HCT116 (cell line): Measurements from ENCODE around the gene GARIN5B. TPM values are rescaled to one million over a fixed set of nuclear protein-coding genes. Genes with fewer than 3 reads are reported as not detected.
"Not testable (repeated sequence)": the region's sequence is repeated elsewhere in the genome, so short reads cannot be mapped to it uniquely, and the experiment has no call there.

Experiments used
- ATAC-seq: fragments of 200-7000 bp; cut with Tn5 transposase; 2 replicates; pipeline ENCODE4 v1.9.1; 2020; ENCODE audit warnings: mild to moderate bottlenecking, moderate library complexity
- BruUV-seq: library from RNA; stranded (reverse); fragments of 400-500 nt; replicated peaks from 2 replicates; lab custom pipeline; 2021; lab: Mats Ljungman, UMichigan
- CTCF ChIA-PET: fragments of 300-600 bp; sonication (Branson Sonifier 250); formaldehyde crosslinking; loops from one replicate; lab custom pipeline; 2021; ENCODE audit warnings: antibody characterized with exemption; lab: Charles Lee
- POLR2A ChIA-PET: fragments of 300-600, 350-600 bp; sonication (Branson Sonifier 250); formaldehyde crosslinking; loops from one replicate; lab custom pipeline; 2021; ENCODE audit warnings: antibody characterized with exemption; lab: Charles Lee
- RAD21 ChIA-PET, 2 experiments: fragments of 300-600 bp; sonication (Branson Sonifier 250); formaldehyde crosslinking; loops; one replicate each; lab custom pipeline; 2023; ENCODE audit warnings: low total read pairs in 2 of 2; ENCODE audit not compliant: uncharacterized antibody in 2 of 2, unreplicated experiment in 2 of 2, low non-redundant PET in 1 of 2; lab: Charles Lee
- DNase-seq: peaks from one replicate; pipeline ENCODE4 v3.0.0-alpha.2; 2010; ENCODE audit warnings: low read depth, low spot score
- H2AFZ ChIP-seq: fragments of 200-600 bp; shearing (Covaris generic), sonication (generic); 2 replicates; pipeline ENCODE4 v1.6.1; 2017; ENCODE audit warnings: low read depth, mixed run types, mixed read lengths, antibody characterized with exemption, low read length; ENCODE audit not compliant: poor library complexity, severe bottlenecking
- H3K27ac ChIP-seq: 2 replicates; pipeline ENCODE4 v1.5.1; 2012; ENCODE audit warnings: low read depth, low read length
- H3K27me3 ChIP-seq: fragments of 200-600 bp; sonication (generic); 2 replicates; pipeline ENCODE4 v1.6.1; 2016; ENCODE audit warnings: mixed run types, low read length, mixed read lengths; ENCODE audit not compliant: insufficient read depth
- H3K36me3 ChIP-seq, 2 experiments: fragments of 200-500 bp in 1 of 2; fragments of 200-600 bp in 1 of 2; sonication (Bioruptor generic) in 1 of 2; sonication (generic) in 1 of 2; 2 replicates each; pipeline versions ENCODE4 v1.5.1 to v1.6.1; 2014 to 2016; ENCODE audit warnings: low read length in 2 of 2, inconsistent platforms in 1 of 2, mixed read lengths in 1 of 2, mixed run types in 1 of 2; ENCODE audit not compliant: insufficient read depth in 2 of 2, control insufficient read depth in 1 of 2
- H3K4me1 ChIP-seq, 2 experiments: fragments of 200-600 bp in 1 of 2; sonication (generic) in 1 of 2; 2 replicates each; pipeline versions ENCODE4 v1.5.1 to v1.6.1; 2012 to 2017; ENCODE audit warnings: low read length in 2 of 2, inconsistent platforms in 1 of 2, mild to moderate bottlenecking in 1 of 2, mixed read lengths in 1 of 2, mixed run types in 1 of 2, moderate library complexity in 1 of 2; ENCODE audit not compliant: insufficient read depth in 2 of 2, control insufficient read depth in 1 of 2
- H3K4me2 ChIP-seq: fragments of 200-600 bp; sonication (generic); 2 replicates; pipeline ENCODE4 v1.6.1; 2017; ENCODE audit warnings: mixed run types, low read length, mixed read lengths
- H3K4me3 ChIP-seq, 2 experiments: fragments of 200-600 bp in 1 of 2; sonication (generic) in 1 of 2; replicated peaks in 1 of 2; 2 replicates each; pipeline ENCODE4 v1.5.1; 2011 to 2016; ENCODE audit warnings: low read length in 2 of 2, control low read depth in 1 of 2, low read depth in 1 of 2, mild to moderate bottlenecking in 1 of 2, mixed read lengths in 1 of 2, mixed run types in 1 of 2
- H3K79me2 ChIP-seq: fragments of 200-600 bp; sonication (generic); 2 replicates; pipeline ENCODE4 v1.6.1; 2017; ENCODE audit warnings: mild to moderate bottlenecking, mixed run types, low read length, moderate library complexity, mixed read lengths; ENCODE audit not compliant: insufficient read depth
- H3K9ac ChIP-seq: fragments of 200-600 bp; sonication (generic); 2 replicates; pipeline ENCODE4 v1.6.1; 2016; ENCODE audit warnings: low read length, mixed read lengths
- H3K9me2 ChIP-seq: fragments of 200-600 bp; sonication (generic), shearing (Covaris generic); 2 replicates; pipeline ENCODE4 v1.6.1; 2017; ENCODE audit warnings: mixed run types, mild to moderate bottlenecking, moderate library complexity; ENCODE audit not compliant: insufficient read depth
- H3K9me3 ChIP-seq, 2 experiments: fragments of 200-500 bp in 1 of 2; fragments of 200-600 bp in 1 of 2; sonication (Bioruptor generic) in 1 of 2; sonication (generic) in 1 of 2; 2 replicates each; pipeline ENCODE4 v1.6.1; 2014 to 2017; ENCODE audit warnings: low read length in 2 of 2, mixed read lengths in 2 of 2, inconsistent platforms in 1 of 2, low read depth in 1 of 2, mild to moderate bottlenecking in 1 of 2, mixed run types in 1 of 2, moderate library complexity in 1 of 2; ENCODE audit not compliant: control insufficient read depth in 1 of 2, insufficient read depth in 1 of 2
- H4K20me1 ChIP-seq: fragments of 200-600 bp; sonication (generic), shearing (Covaris generic); 2 replicates; pipeline ENCODE4 v1.6.1; 2017; ENCODE audit warnings: mixed run types, mild to moderate bottlenecking, moderate library complexity; ENCODE audit not compliant: insufficient read depth
- CEBPB ChIP-seq: IDR thresholded peaks from 2 replicates; pipeline ENCODE4 v1.6.1; 2012; ENCODE audit warnings: low read depth
- EGR1 ChIP-seq: IDR thresholded peaks from 2 replicates; pipeline ENCODE4 v1.6.1; 2012; ENCODE audit warnings: low read depth
- EZH2phosphoT487 ChIP-seq: fragments of 200-600 bp; IDR thresholded peaks from 2 replicates; pipeline ENCODE4 v1.6.1; 2018; ENCODE audit warnings: antibody characterized with exemption, borderline replicate concordance
- FOSL1 ChIP-seq: IDR thresholded peaks from 2 replicates; pipeline ENCODE4 v1.6.1; 2012; ENCODE audit warnings: low read depth
- POLR2A ChIP-seq: IDR thresholded peaks from 2 replicates; pipeline ENCODE4 v1.7.0; 2011; ENCODE audit warnings: borderline replicate concordance; ENCODE audit not compliant: insufficient read depth, insufficient read length; ENCODE audit errors: extremely low read depth
- POLR2AphosphoS5 ChIP-seq: IDR thresholded peaks from 2 replicates; pipeline ENCODE4 v1.6.1; 2011; ENCODE audit warnings: mild to moderate bottlenecking, low read depth, low read length, moderate library complexity
- RAD21 ChIP-seq: IDR thresholded peaks from 2 replicates; pipeline ENCODE4 v1.6.1; 2012; ENCODE audit warnings: low read depth, mild to moderate bottlenecking
- SRF ChIP-seq: IDR thresholded peaks from 2 replicates; pipeline ENCODE4 v1.6.1; 2012; ENCODE audit warnings: low read depth
- YY1 ChIP-seq: IDR thresholded peaks from 2 replicates; pipeline ENCODE4 v1.6.1; 2011; ENCODE audit warnings: low read length, low read depth, moderate library complexity, mild to moderate bottlenecking; ENCODE audit not compliant: insufficient replicate concordance; ENCODE audit errors: extremely low read depth
- ZFX ChIP-seq: fragments of 450-650 bp; IDR thresholded peaks from 2 replicates; pipeline ENCODE4 v1.6.1; 2017
- ZNF274 ChIP-seq: fragments of 200-500 bp; sonication (Bioruptor generic); IDR thresholded peaks from 2 replicates; pipeline ENCODE4 v1.6.1; 2014; ENCODE audit warnings: mild to moderate bottlenecking, low read depth, low read length, inconsistent platforms
- intact Hi-C: fragments of 100-400 bp; cut with micrococcal nuclease; formaldehyde crosslinking; loops from 2 replicates; pipeline ENCODE4 v1.10.0; 2022
- total RNA-seq: library from RNA; stranded (reverse); gene quantifications from one replicate; pipeline ENCODE4 v1.2.1, GENCODE V29; 2021; ENCODE audit not compliant: unreplicated experiment
- TF ChIP-seq, protein P1 (sequence below): IDR thresholded peaks from 2 replicates; pipeline ENCODE4 v1.6.1; 2011; ENCODE audit warnings: mild to moderate bottlenecking, low read length, moderate library complexity; ENCODE audit not compliant: insufficient replicate concordance; ENCODE audit errors: extremely low read depth

GARIN5B gene
- total RNA-seq, 1 experiment from 2014 or later: not detected

DNA sequence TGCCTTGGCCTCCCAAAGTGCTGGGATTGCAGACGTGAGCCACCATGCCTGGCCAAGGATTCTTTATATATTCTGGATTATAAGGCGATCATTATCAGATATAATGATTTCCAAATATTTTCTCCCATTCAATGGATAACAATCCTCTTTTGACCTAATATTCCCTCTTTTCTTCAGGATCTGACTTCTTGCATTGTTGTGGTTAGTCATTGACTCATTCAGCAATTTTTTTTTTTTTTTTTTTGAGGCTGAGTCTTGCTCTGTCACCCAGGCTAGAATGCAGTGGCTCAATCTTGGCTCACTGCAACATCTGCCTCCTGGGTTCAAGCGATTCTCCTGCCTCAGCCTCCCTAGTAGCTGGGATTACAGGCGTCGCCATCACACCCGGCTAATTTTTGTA is 33.3 kb downstream of the GARIN5B start:
- RAD21 ChIA-PET, POLR2A ChIA-PET, BruUV-seq, H3K36me3 ChIP-seq, H3K27ac ChIP-seq, intact Hi-C loops, H3K27me3 ChIP-seq, H3K4me3 ChIP-seq, H4K20me1 ChIP-seq, H3K79me2 ChIP-seq, H3K9me3 ChIP-seq, H3K9me2 ChIP-seq, H2AFZ ChIP-seq, H3K9ac ChIP-seq, DNase-seq: not testable (repeated sequence)
- peak; percentile 39; the same call in 1 of the 2 replicates for TF ChIP-seq FOSL1
- peak; percentile 28; the same call in 1 of the 2 replicates for ATAC-seq
- Histone ChIP-seq H3K4me1 (peaks cover 5 to 28% of the 10 kb centered on the region in 2 experiments; a peak in 3 of 4 replicates), H3K4me2 (peak overlapping the region; percentile 25; the same call in 1 of the 2 replicates)
- CTCF ChIA-PET: interaction anchor here (1.3 kb wide), 1 partner anchor 10 kb away, joined by 3 read pairs; no protein-coding TSS in a partner anchor

DNA sequence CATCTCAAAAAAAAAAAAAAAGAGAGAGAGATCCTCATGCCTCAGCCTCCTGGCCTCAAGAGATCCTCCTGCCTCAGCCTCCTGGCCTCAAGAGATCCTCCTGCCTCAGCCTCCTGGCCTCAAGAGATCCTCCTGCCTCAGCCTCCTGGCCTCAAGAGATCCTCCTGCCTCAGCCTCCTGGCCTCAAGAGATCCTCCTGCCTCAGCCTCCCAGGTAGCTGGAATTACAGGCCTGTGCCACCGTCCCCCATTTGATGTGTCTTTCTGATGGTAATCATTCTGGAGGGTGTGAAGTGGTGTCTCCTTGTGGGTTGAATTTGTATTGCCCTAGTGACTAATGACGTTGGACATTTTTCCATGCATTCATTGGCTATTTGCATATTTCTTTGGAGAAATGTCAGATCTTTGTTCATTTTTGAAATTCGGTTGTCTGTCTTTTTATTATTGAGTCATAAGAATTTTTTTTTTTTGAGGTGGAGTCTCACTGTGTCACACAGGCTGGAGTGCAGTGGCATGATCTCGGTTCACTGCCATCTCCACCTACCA is 34.2 kb downstream of the GARIN5B start:
- intact Hi-C loops, DNase-seq, POLR2A ChIA-PET, H3K79me2 ChIP-seq, H3K27me3 ChIP-seq, H3K27ac ChIP-seq, H2AFZ ChIP-seq, H3K4me2 ChIP-seq, H3K9me3 ChIP-seq, BruUV-seq, H3K9me2 ChIP-seq, H4K20me1 ChIP-seq, H3K9ac ChIP-seq, H3K4me3 ChIP-seq, H3K36me3 ChIP-seq, RAD21 ChIA-PET: not testable (repeated sequence)
- CTCF ChIA-PET: interaction anchor here (1.3 kb wide), 1 partner anchor 10 kb away, joined by 3 read pairs; no protein-coding TSS in a partner anchor
- peak; percentile 58 for ATAC-seq
- peaks cover 5 to 25% of the 10 kb centered on the region in 2 experiments; a peak in 3 of 4 replicates for H3K4me1 ChIP-seq

DNA sequence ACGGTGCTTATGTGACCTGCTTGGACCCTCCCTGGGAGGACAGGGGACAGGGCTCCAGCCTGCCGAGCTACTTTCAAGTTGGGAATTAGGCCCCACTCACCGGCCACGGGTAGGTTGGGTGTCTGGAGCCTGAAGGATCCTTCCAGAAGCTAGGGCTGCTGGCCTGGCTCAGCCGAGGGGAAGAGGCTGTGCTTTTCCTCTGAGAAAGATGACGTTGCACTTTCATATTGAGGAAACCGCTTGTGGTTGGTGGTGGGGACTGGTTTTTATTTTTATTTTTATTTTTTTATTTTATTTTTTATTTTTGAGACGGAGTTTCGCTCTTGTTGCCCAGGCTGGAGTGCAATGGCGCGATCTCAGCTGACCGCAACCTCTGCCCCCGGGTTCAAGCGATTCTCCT is 37.9 kb downstream of the GARIN5B start, which contains the start of gene TMEM150B:
TMEM150B (minus strand) TSS at position 170 of the 400 bp plus-strand sequence. CDS start 4,305 bp downstream, outside the sequence.
- H3K36me3 ChIP-seq: no peaks in the 10 kb centered on the region
- intact Hi-C loops: no loop called here
- no TSS peak for BruUV-seq
- peaks cover 5 to 19% of the 10 kb centered on the region in 2 experiments; a peak in 3 of 4 replicates for H3K4me1 ChIP-seq
- no peaks in the 10 kb centered on the region for H3K27me3 ChIP-seq
- no peak within 1 kb of the TSS for H3K9ac ChIP-seq
- ChIA-PET CTCF (no interaction called here), RAD21 (no interaction called here), POLR2A (no interaction called here)
- H3K4me3 ChIP-seq: no peak within 1 kb of the TSS
- no peaks in the 10 kb centered on the region for H4K20me1 ChIP-seq
- no peak for ATAC-seq
- H3K79me2 ChIP-seq: no peaks in the 10 kb centered on the region
- no peaks in the 10 kb centered on the region for H3K9me3 ChIP-seq
- no peak for DNase-seq
- H3K9me2 ChIP-seq: no peaks in the 10 kb centered on the region
- no peak within 1 kb of the TSS for H3K4me2 ChIP-seq
- H3K27ac ChIP-seq: no peak within 1 kb of the TSS
- H2AFZ ChIP-seq: no peak within 1 kb of the TSS
- TF ChIP-seq EZH2phosphoT487 (no peak), SRF (no peak), EGR1 (no peak), CEBPB (no peak), YY1 (no peak), POLR2A (no peak), RAD21 (no peak), ZFX (no peak), ZNF274 (no peak), POLR2AphosphoS5 (no peak)
- TF ChIP-seq, protein P1, sequence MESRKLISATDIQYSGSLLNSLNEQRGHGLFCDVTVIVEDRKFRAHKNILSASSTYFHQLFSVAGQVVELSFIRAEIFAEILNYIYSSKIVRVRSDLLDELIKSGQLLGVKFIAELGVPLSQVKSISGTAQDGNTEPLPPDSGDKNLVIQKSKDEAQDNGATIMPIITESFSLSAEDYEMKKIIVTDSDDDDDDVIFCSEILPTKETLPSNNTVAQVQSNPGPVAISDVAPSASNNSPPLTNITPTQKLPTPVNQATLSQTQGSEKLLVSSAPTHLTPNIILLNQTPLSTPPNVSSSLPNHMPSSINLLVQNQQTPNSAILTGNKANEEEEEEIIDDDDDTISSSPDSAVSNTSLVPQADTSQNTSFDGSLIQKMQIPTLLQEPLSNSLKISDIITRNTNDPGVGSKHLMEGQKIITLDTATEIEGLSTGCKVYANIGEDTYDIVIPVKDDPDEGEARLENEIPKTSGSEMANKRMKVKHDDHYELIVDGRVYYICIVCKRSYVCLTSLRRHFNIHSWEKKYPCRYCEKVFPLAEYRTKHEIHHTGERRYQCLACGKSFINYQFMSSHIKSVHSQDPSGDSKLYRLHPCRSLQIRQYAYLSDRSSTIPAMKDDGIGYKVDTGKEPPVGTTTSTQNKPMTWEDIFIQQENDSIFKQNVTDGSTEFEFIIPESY: no peak
